WERI-Rb-1 (cell line): ENCODE data around the gene TATDN2.

ENCODE experiments used
- DNase-seq: peaks from one replicate; pipeline ENCODE4 v3.0.0-alpha.2; 2020
- H3K27ac ChIP-seq: fragments of 250-450 bp; sonication (Bioruptor Pico); 2 replicates; pipeline ENCODE4 v1.5.1; 2020; ENCODE audit warnings: mild to moderate bottlenecking, moderate library complexity
- H3K27me3 ChIP-seq: fragments of 250-450 bp; sonication (Bioruptor Pico); 2 replicates; pipeline ENCODE4 v1.5.1; 2021; ENCODE audit warnings: mild to moderate bottlenecking, low read depth, moderate library complexity; ENCODE audit not compliant: insufficient read depth, severe bottlenecking
- H3K36me3 ChIP-seq: fragments of 250-450 bp; sonication (Bioruptor Pico); 2 replicates; pipeline ENCODE4 v1.5.1; 2020; ENCODE audit warnings: mild to moderate bottlenecking, moderate library complexity
- H3K4me3 ChIP-seq: 2 replicates; pipeline ENCODE4 v1.5.1; 2011; ENCODE audit warnings: low read depth, mild to moderate bottlenecking, control low read depth, low read length
- H3K9me3 ChIP-seq: fragments of 250-450 bp; sonication (Bioruptor Pico); 2 replicates; pipeline ENCODE4 v1.5.1; 2021; ENCODE audit warnings: mild to moderate bottlenecking, moderate library complexity; ENCODE audit not compliant: severe bottlenecking
- TF ChIP-seq, protein P1 (sequence below): IDR thresholded peaks from 2 replicates; pipeline ENCODE4 v1.5.1; 2011; ENCODE audit warnings: low read depth, mild to moderate bottlenecking, control low read depth, inconsistent platforms, low read length

TATDN2 gene

DNA sequence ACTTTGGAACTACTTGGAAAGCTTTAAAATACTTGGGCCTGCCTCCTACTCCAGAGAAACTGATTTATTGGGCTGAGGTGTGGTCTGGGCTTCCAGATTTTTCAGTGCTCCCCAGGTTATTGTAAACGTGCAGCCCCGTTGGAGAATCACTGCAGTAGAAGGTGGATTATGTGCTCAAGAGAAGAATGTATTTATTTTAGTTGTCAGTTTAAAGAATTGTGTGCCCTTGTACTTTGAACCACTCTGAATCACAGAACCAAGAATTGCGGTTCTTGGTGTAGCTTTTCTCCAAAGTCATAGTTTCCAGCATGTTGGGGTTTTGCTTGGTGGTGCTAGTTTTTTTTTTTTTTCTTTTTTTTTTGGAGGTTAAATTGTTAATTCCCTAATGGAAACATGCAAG lies 1.6 kb downstream of the TATDN2 start:
- peaks cover 5% of the 10 kb centered on the region for H3K9me3 ChIP-seq
- no peaks in the 10 kb centered on the region for H3K27me3 ChIP-seq
- peaks cover 42% of the 10 kb centered on the region for H3K36me3 ChIP-seq
- TF ChIP-seq, protein P1, sequence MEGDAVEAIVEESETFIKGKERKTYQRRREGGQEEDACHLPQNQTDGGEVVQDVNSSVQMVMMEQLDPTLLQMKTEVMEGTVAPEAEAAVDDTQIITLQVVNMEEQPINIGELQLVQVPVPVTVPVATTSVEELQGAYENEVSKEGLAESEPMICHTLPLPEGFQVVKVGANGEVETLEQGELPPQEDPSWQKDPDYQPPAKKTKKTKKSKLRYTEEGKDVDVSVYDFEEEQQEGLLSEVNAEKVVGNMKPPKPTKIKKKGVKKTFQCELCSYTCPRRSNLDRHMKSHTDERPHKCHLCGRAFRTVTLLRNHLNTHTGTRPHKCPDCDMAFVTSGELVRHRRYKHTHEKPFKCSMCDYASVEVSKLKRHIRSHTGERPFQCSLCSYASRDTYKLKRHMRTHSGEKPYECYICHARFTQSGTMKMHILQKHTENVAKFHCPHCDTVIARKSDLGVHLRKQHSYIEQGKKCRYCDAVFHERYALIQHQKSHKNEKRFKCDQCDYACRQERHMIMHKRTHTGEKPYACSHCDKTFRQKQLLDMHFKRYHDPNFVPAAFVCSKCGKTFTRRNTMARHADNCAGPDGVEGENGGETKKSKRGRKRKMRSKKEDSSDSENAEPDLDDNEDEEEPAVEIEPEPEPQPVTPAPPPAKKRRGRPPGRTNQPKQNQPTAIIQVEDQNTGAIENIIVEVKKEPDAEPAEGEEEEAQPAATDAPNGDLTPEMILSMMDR: no peak
- H3K4me3 ChIP-seq: peak overlapping the region; percentile 97
- DNase-seq: no peak
- no peak overlapping the region for H3K27ac ChIP-seq

DNA sequence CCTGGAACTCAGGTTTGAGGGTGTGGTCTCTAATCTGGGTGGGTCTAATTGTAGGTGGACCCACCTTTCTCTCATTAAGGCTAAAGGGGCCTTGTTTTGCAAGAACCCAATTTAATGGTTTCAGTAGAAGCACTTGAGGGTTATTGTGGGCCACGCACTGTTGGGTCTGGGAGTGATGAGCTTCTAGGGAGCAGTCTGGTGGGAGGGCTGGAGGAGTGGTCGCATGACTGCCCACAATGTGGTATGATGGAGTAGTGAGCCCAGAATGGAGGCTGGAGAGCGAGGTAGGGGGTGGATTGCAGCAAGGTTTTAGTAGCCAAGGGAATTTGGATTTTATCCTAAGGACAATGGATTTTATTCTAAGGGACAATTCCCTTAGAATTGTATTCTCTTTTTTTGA lies 2.7 kb downstream of the TATDN2 start:
- Histone ChIP-seq H3K27me3 (no peaks in the 10 kb centered on the region), H3K4me3 (no peak overlapping the region), H3K36me3 (peaks cover 52% of the 10 kb centered on the region), H3K9me3 (no peaks in the 10 kb centered on the region), H3K27ac (no peak overlapping the region)
- DNase-seq: no peak
- TF ChIP-seq, protein P1: no peak

DNA sequence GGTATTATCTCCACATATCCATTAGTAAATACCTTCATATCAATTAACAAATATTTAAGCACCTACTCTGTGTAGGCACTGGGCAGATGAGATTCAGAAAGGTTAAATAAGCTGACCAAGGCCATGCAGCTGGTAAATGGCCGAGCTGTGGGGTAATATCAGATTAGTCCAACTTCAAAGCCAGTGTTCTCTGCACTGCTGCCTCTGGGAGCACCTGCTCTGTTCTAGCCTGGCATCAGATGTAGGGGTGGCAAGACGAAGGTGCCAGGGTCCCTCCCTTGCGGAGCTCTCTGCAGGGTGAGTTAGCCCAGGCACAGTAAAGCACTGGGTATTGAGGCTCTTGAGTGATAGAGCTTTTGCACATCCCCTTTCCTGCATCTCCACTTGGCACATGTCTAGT lies 5.5 kb downstream of the TATDN2 start:
- no peak for DNase-seq
- no peaks in the 10 kb centered on the region for H3K9me3 ChIP-seq
- no peak overlapping the region for H3K4me3 ChIP-seq
- no peaks in the 10 kb centered on the region for H3K27me3 ChIP-seq
- no peak overlapping the region for H3K27ac ChIP-seq
- H3K36me3 ChIP-seq: peaks cover 62% of the 10 kb centered on the region
- TF ChIP-seq, protein P1: no peak

DNA sequence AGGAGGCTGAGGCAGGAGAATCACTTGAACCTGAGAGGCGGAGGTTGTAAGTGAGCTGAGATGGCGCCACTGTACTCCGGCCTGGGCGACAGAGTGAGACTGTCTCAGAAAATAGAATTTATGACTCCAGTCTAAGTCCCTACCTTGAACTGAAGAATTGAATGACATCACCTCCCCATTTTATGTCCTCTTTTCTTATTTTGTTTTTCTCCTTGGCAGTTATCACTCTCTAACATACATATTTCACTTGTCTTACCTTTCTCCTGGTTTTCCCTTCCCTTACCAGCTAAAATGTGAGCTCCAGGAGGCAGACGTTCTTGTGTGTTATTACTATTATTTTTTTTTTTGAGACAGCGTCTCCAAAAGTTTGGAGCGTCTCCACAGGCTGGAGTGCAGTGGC lies 7.6 kb downstream of the TATDN2 start:
- no peak for DNase-seq
- TF ChIP-seq, protein P1: no peak
- Histone ChIP-seq H3K27me3 (no peaks in the 10 kb centered on the region), H3K36me3 (peaks cover 69% of the 10 kb centered on the region), H3K27ac (no peak overlapping the region), H3K9me3 (no peaks in the 10 kb centered on the region), H3K4me3 (no peak overlapping the region)

DNA sequence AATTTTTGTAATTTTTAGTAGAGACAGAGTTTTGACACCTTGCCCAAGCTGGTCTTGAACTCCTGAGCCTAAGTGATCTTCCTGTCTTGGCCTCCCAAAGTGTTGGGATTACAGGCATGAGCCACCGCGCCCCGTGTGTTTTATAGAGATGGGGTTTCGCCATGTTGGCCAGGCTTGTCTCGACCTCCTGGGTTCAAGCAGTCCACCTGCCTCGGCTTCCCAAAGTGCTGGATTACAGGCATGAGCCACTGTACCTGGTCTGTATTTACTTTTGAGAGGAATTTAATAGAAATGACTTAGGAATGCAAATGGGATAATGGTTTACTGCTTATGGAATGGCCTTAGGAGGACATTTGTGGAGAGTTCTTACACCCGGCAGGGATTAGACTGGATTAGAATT lies 10.8 kb downstream of the TATDN2 start:
- Histone ChIP-seq H3K27me3 (no peaks in the 10 kb centered on the region), H3K4me3 (no peak overlapping the region), H3K9me3 (no peaks in the 10 kb centered on the region), H3K27ac (no peak overlapping the region), H3K36me3 (peaks cover 72% of the 10 kb centered on the region)
- TF ChIP-seq, protein P1: no peak
- no peak for DNase-seq

DNA sequence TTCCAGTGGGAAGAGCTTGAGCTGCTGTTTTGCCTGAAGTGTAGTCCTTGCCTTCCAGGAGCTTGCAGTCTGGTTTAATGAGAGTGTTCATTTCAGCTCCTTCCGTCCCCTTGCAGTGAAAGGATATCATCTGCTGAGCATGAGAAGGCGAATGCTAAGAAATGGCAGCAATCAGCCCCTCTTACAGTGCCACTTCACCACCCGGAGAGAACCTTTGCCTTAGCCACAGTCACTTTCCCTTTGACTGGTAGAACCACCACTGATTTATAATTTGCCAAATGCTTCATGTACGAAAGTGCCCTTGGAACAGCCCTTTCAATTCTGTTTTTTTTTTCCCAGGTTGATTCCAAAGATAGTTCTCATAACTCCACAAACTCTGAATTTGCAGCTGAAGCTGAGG lies 11.5 kb downstream of the TATDN2 start:
- no peak overlapping the region for H3K27ac ChIP-seq
- no peak for DNase-seq
- H3K4me3 ChIP-seq: no peak overlapping the region
- TF ChIP-seq, protein P1: no peak
- H3K36me3 ChIP-seq: peaks cover 70% of the 10 kb centered on the region
- H3K27me3 ChIP-seq: no peaks in the 10 kb centered on the region
- H3K9me3 ChIP-seq: no peaks in the 10 kb centered on the region
